A549 (cell line): ENCODE measurements around the gene QSOX1. TPM values are rescaled to one million over a fixed set of nuclear protein-coding genes. Genes with fewer than 3 reads are reported as not detected.

Experiments
- ATAC-seq, 2 experiments: fragments of 200-7000 bp in 1 of 2; fragments of >200 bp in 1 of 2; cut with Nextera tagmentation in 1 of 2; cut with Tn5 transposase in 1 of 2; 3 replicates each; pipeline versions ENCODE4 v1.8.0 to v1.9.1; 2018 to 2020; ENCODE audit warnings: mild to moderate bottlenecking in 1 of 2, moderate library complexity in 1 of 2
- CTCF ChIA-PET: fragments of 300-600 bp; sonication (Branson Sonifier 250); formaldehyde crosslinking; extraction: SDS; loops from one replicate; lab custom pipeline; 2021; ENCODE audit warnings: antibody characterized with exemption, inconsistent platforms; lab: Yijun Ruan, JAX
- POLR2A ChIA-PET: fragments of 350-600 bp; formaldehyde crosslinking; extraction: SDS; loops from one replicate; lab custom pipeline; 2021; ENCODE audit warnings: antibody characterized with exemption, inconsistent platforms; lab: Yijun Ruan, JAX
- DNase-seq, 2 experiments: peaks; one replicate each; pipeline versions ENCODE4 v3.0.0 to v3.0.0-alpha.2; 2011 to 2016; ENCODE audit warnings: low read depth in 1 of 2, low spot score in 1 of 2
- FAIRE-seq: peaks from 2 replicates; lab custom pipeline; 2011; peaks lifted over from hg19 to GRCh38; lab: Jason Lieb, UNC
- H3K27ac ChIP-seq, 2 experiments: fragments of >200 bp; sonication (Bioruptor Twin); formaldehyde crosslinking; 3 replicates each; pipeline ENCODE4 v1.5.1; 2016 to 2017
- H3K4me1 ChIP-seq: fragments of >200 bp; sonication (Bioruptor Twin); formaldehyde crosslinking; 3 replicates; pipeline ENCODE4 v1.6.1; 2016
- H3K4me2 ChIP-seq: fragments of >200 bp; sonication (Bioruptor Twin); formaldehyde crosslinking; 3 replicates; pipeline ENCODE4 v1.6.1; 2016
- H3K4me3 ChIP-seq: fragments of >200 bp; sonication (Bioruptor Twin); formaldehyde crosslinking; 3 replicates; pipeline ENCODE4 v1.5.1; 2016
- H3K9me3 ChIP-seq: fragments of >200 bp; sonication (Bioruptor Twin); formaldehyde crosslinking; 3 replicates; pipeline ENCODE4 v1.6.1; 2016
- ATOH8 ChIP-seq: fragments of 250-450 bp; sonication (Bioruptor Pico); IDR thresholded peaks from 2 replicates; pipeline ENCODE4 v1.5.0; 2020; ENCODE audit warnings: low read depth, mild to moderate bottlenecking, moderate library complexity
- BCL3 ChIP-seq: fragments of >200 bp; sonication (Bioruptor Twin); formaldehyde crosslinking; IDR thresholded peaks from 3 replicates; pipeline ENCODE4 v1.6.1; 2016
- CHD4 ChIP-seq: fragments of 200-600 bp; sonication (generic); IDR thresholded peaks from 2 replicates; pipeline ENCODE4 v1.6.1; 2016; ENCODE audit warnings: antibody characterized with exemption, mild to moderate bottlenecking, borderline replicate concordance
- E2F6 ChIP-seq: IDR thresholded peaks from 2 replicates; pipeline ENCODE4 v1.6.1; 2012; ENCODE audit warnings: low read depth, borderline replicate concordance
- EHMT2 ChIP-seq: fragments of 200-600 bp; sonication (generic); IDR thresholded peaks from 2 replicates; pipeline ENCODE4 v1.6.1; 2016; ENCODE audit warnings: antibody characterized with exemption, low read depth, mild to moderate bottlenecking, moderate library complexity
- FOSB ChIP-seq: fragments of 250-450 bp; sonication (Bioruptor Pico); IDR thresholded peaks from 2 replicates; pipeline ENCODE4 v1.5.0; 2020; ENCODE audit warnings: mild to moderate bottlenecking, moderate library complexity
- FOXS1 ChIP-seq: fragments of 250-450 bp; sonication (Bioruptor Pico); IDR thresholded peaks from 2 replicates; pipeline ENCODE4 v1.5.0; 2020; ENCODE audit warnings: mild to moderate bottlenecking, moderate library complexity
- HDAC2 ChIP-seq: fragments of 200-600 bp; sonication (generic); IDR thresholded peaks from 2 replicates; pipeline ENCODE4 v1.6.1; 2016
- HEYL ChIP-seq: fragments of 250-450 bp; sonication (Bioruptor Pico); IDR thresholded peaks from 2 replicates; pipeline ENCODE4 v1.8.0; 2021; ENCODE audit warnings: mild to moderate bottlenecking, moderate library complexity
- HOXB13 ChIP-seq: fragments of 250-450 bp; sonication (Bioruptor Pico); IDR thresholded peaks from 2 replicates; pipeline ENCODE4 v1.5.0; 2020; ENCODE audit warnings: low read depth, mild to moderate bottlenecking, moderate library complexity
- JUN ChIP-seq, 2 experiments: fragments of >200 bp; sonication (Bioruptor Twin); formaldehyde crosslinking; IDR thresholded peaks; 2 replicates in 1 of 2; 3 replicates in 1 of 2; pipeline ENCODE4 v1.6.1; 2016 to 2017
- KDM1A ChIP-seq: fragments of 200-600 bp; sonication (generic); IDR thresholded peaks from 2 replicates; pipeline ENCODE4 v1.6.1; 2016; ENCODE audit warnings: low read depth, mild to moderate bottlenecking
- KDM5A ChIP-seq: fragments of 200-600 bp; sonication (generic); IDR thresholded peaks from 2 replicates; pipeline ENCODE4 v1.6.1; 2016; ENCODE audit warnings: antibody characterized with exemption, mild to moderate bottlenecking
- MAFK ChIP-seq: fragments of 450-650 bp; IDR thresholded peaks from 2 replicates; pipeline ENCODE4 v1.6.1; 2014; ENCODE audit not compliant: partially characterized antibody
- PBX3 ChIP-seq: IDR thresholded peaks from 2 replicates; pipeline ENCODE4 v1.6.1; 2012
- PHF8 ChIP-seq: fragments of 200-600 bp; sonication (generic); IDR thresholded peaks from 2 replicates; pipeline ENCODE4 v1.6.1; 2016; ENCODE audit warnings: low read depth, mild to moderate bottlenecking, antibody characterized with exemption, moderate library complexity, borderline replicate concordance
- POLR2A ChIP-seq: IDR thresholded peaks from 2 replicates; pipeline ENCODE4 v1.6.1; 2012; ENCODE audit warnings: mild to moderate bottlenecking, low read length
- POLR2AphosphoS2 ChIP-seq: conservative IDR thresholded peaks from 2 replicates; pipeline ENCODE4 v1.6.1; 2012; ENCODE audit warnings: low read length, improper control_type of control experiment, inconsistent platforms
- RAD21 ChIP-seq, 2 experiments: fragments of >200 bp in 1 of 2; sonication (Bioruptor Twin) in 1 of 2; formaldehyde crosslinking in 1 of 2; IDR thresholded peaks in 1 of 2; conservative IDR thresholded peaks in 1 of 2; 2 replicates in 1 of 2; 3 replicates in 1 of 2; pipeline ENCODE4 v1.6.1; 2012 to 2018; ENCODE audit warnings: inconsistent platforms in 1 of 2
- RFX5 ChIP-seq: fragments of 450-650 bp; IDR thresholded peaks from 2 replicates; pipeline ENCODE4 v1.7.1; 2014; ENCODE audit warnings: antibody characterized with exemption, mild to moderate bottlenecking, moderate library complexity
- SMC3 ChIP-seq: fragments of >200 bp; sonication (Bioruptor Twin); formaldehyde crosslinking; IDR thresholded peaks from 3 replicates; pipeline ENCODE4 v1.6.1; 2018; ENCODE audit warnings: inconsistent platforms
- SREBF2 ChIP-seq: fragments of 450-650 bp; IDR thresholded peaks from 2 replicates; pipeline ENCODE4 v1.6.1; 2014; ENCODE audit warnings: mild to moderate bottlenecking, moderate library complexity
- ZC3H11A ChIP-seq: fragments of 450-650 bp; IDR thresholded peaks from 2 replicates; pipeline ENCODE4 v1.6.1; 2014; ENCODE audit warnings: antibody characterized with exemption, mild to moderate bottlenecking
- ZFP36 ChIP-seq: fragments of 450-650 bp; IDR thresholded peaks from 2 replicates; pipeline ENCODE4 v1.6.1; 2014; ENCODE audit warnings: borderline replicate concordance; ENCODE audit not compliant: partially characterized antibody
- ZNF302 ChIP-seq: fragments of 250-450 bp; sonication (Bioruptor Pico); IDR thresholded peaks from 2 replicates; pipeline ENCODE4 v1.9.0; 2021; ENCODE audit warnings: inconsistent platforms, mild to moderate bottlenecking, moderate library complexity
- ZSCAN20 ChIP-seq: fragments of 250-450 bp; sonication (Bioruptor Pico); IDR thresholded peaks from 2 replicates; pipeline ENCODE4 v1.8.0; 2022; ENCODE audit warnings: mild to moderate bottlenecking, moderate library complexity
- WGBS: methylation state at CpG from one replicate; pipeline ENCODE4 v1.1.6; 2017; ENCODE audit errors: missing lambda C conversion rate; 5-methylcytosine and 5-hydroxymethylcytosine counted together
- polyA plus RNA-seq, 4 experiments: library from polyadenylated mRNA; depleted of rRNA in 3 of 4; stranded (reverse); fragments of >200 nt; fragmentation: RNase III in 1 of 4; extraction: RNeasy Plus Mini Kit Qiagen cat#74134 plus additional on column Dnase treatment in 1 of 4; gene quantifications; 2 replicates in 3 of 4; 3 replicates in 1 of 4; pipeline ENCODE4 v1.2.3, GENCODE V29; 2011 to 2017
- TF ChIP-seq, protein P1 (sequence below): fragments of >200 bp; sonication (Bioruptor Twin); formaldehyde crosslinking; IDR thresholded peaks from 3 replicates; pipeline ENCODE4 v1.5.1; 2016
- TF ChIP-seq, protein P2 (sequence below): fragments of 200-600 bp; sonication (generic); IDR thresholded peaks from 2 replicates; pipeline ENCODE4 v1.6.1; 2016; ENCODE audit warnings: antibody characterized with exemption, mild to moderate bottlenecking, moderate library complexity

The QSOX1 gene
- polyA plus RNA-seq, 2 of the 4 experiments (the other 2 are of a cell fraction): 43.8 to 60.2 TPM

DNA sequence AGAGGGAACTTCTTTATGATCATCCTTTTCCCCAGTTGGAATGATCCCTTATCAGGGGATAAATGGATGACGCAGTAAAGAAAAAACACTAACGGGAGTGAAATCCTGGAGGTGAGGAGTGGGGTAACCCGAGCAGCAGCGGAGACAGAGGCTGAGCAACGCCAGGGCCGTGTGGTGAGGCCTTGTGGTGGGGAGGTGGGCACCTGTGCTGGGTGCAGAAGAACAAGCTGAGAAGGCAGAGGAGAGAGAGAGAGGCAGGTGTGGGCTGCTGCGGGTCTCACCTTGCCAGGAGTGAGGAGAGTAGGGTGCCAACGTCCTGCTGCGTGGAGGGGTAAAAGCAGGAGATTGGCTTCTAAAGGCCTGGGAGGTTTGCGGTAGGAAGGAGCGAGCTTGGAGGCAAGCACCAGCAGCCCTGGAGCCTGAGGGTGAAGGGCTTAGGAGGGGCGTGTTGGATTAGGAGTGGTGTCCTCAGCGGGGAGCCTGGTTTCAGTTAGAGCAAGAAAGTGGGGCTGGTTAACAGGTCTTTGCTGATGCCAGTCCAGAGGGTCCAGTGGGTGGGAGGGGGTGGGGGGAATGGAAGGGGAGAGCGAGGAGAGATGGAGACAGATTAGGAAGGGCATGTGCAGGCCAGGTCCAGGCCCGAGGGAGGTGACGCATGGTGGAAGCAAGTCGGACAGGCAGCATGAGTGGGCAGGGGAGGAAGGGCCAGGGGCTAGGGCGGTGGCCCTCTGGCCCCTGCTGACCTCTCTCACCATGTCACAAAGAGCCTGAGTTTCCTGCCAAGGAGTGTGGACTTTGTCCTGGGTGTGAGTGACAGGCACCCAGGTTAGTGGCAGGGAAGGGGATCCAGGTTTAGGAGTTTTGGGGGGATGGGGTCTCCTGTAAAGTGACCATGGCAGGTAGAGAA, 38.7 kb downstream of the QSOX1 start:
- TF ChIP-seq PHF8 (no peak), RFX5 (no peak), SREBF2 (no peak), ZNF302 (CRISPR knock-in tag) (no peak), MAFK (no peak), SMC3 (no peak), EHMT2 (no peak), FOXS1 (CRISPR knock-in tag) (no peak), KDM5A (no peak), BCL3 (no peak), ATOH8 (CRISPR knock-in tag) (no peak), JUN (IDR thresholded peaks at IDR 0.05) (no peak), ZSCAN20 (no peak), HEYL (no peak), POLR2A (no peak), HDAC2 (no peak), CHD4 (no peak), RAD21 (conservative IDR thresholded peaks at IDR 0.05 in 1 of 2, IDR thresholded peaks at IDR 0.05 in 1 of 2) (no peak)
- TF ChIP-seq, protein P1, sequence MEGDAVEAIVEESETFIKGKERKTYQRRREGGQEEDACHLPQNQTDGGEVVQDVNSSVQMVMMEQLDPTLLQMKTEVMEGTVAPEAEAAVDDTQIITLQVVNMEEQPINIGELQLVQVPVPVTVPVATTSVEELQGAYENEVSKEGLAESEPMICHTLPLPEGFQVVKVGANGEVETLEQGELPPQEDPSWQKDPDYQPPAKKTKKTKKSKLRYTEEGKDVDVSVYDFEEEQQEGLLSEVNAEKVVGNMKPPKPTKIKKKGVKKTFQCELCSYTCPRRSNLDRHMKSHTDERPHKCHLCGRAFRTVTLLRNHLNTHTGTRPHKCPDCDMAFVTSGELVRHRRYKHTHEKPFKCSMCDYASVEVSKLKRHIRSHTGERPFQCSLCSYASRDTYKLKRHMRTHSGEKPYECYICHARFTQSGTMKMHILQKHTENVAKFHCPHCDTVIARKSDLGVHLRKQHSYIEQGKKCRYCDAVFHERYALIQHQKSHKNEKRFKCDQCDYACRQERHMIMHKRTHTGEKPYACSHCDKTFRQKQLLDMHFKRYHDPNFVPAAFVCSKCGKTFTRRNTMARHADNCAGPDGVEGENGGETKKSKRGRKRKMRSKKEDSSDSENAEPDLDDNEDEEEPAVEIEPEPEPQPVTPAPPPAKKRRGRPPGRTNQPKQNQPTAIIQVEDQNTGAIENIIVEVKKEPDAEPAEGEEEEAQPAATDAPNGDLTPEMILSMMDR: no peak
- Histone ChIP-seq H3K4me1 (no peaks in the 10 kb centered on the region), H3K4me3 (no peak overlapping the region), H3K4me2 (no peak overlapping the region), H3K9me3 (no peaks in the 10 kb centered on the region), H3K27ac (no peak overlapping the region)
- DNase-seq: no peak
- 90% methylated on average over 18 of the region's 18 CpGs for WGBS
- ChIA-PET CTCF (interaction anchor here (0.7 to 1.4 kb wide), 3 partner anchors 15 to 285 kb away, joined by 3 to 7 read pairs (median 5); no protein-coding TSS in a partner anchor), POLR2A (no interaction called here)
- no peak for ATAC-seq
- FAIRE-seq: no peak

DNA sequence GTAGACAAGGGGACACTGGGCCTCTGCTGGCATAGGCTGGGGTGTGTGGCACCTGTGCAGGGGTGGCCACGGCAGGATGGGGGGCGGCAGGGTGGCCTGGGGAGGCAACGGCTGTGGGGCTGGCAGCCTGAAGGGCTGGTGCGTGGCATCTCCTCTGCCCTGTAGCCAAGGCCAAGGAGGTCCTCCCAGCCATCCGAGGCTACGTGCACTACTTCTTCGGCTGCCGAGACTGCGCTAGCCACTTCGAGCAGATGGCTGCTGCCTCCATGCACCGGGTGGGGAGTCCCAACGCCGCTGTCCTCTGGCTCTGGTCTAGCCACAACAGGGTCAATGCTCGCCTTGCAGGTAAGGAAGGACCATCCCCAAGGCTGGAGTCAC, 39.4 kb downstream of the QSOX1 start:
- Histone ChIP-seq H3K4me1 (no peaks in the 10 kb centered on the region), H3K9me3 (no peaks in the 10 kb centered on the region), H3K4me2 (no peak overlapping the region), H3K4me3 (no peak overlapping the region), H3K27ac (no peak overlapping the region)
- ChIA-PET CTCF (interaction anchor here (1.2 kb wide), 1 partner anchor 288 kb away, joined by 4 read pairs; no protein-coding TSS in a partner anchor), POLR2A (no interaction called here)
- WGBS: 95% methylated on average over 14 of the region's 14 CpGs
- no peak for ATAC-seq
- DNase-seq: no peak
- FAIRE-seq: no peak
- no peak for TF ChIP-seq KDM1A
- no peak for TF ChIP-seq FOXS1 (CRISPR knock-in tag)
- no peak for TF ChIP-seq FOSB (CRISPR knock-in tag)
- no peak for TF ChIP-seq POLR2AphosphoS2
- TF ChIP-seq SMC3: no peak
- no peak for TF ChIP-seq E2F6
- no peak for TF ChIP-seq ZFP36
- TF ChIP-seq ZC3H11A: no peak
- TF ChIP-seq CHD4: no peak
- TF ChIP-seq PBX3: no peak
- TF ChIP-seq, protein P2, sequence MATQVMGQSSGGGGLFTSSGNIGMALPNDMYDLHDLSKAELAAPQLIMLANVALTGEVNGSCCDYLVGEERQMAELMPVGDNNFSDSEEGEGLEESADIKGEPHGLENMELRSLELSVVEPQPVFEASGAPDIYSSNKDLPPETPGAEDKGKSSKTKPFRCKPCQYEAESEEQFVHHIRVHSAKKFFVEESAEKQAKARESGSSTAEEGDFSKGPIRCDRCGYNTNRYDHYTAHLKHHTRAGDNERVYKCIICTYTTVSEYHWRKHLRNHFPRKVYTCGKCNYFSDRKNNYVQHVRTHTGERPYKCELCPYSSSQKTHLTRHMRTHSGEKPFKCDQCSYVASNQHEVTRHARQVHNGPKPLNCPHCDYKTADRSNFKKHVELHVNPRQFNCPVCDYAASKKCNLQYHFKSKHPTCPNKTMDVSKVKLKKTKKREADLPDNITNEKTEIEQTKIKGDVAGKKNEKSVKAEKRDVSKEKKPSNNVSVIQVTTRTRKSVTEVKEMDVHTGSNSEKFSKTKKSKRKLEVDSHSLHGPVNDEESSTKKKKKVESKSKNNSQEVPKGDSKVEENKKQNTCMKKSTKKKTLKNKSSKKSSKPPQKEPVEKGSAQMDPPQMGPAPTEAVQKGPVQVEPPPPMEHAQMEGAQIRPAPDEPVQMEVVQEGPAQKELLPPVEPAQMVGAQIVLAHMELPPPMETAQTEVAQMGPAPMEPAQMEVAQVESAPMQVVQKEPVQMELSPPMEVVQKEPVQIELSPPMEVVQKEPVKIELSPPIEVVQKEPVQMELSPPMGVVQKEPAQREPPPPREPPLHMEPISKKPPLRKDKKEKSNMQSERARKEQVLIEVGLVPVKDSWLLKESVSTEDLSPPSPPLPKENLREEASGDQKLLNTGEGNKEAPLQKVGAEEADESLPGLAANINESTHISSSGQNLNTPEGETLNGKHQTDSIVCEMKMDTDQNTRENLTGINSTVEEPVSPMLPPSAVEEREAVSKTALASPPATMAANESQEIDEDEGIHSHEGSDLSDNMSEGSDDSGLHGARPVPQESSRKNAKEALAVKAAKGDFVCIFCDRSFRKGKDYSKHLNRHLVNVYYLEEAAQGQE: no peak
- no peak for TF ChIP-seq HOXB13 (CRISPR knock-in tag)
